Spleen (tissue), 11 donors: Measurements from ENCODE around the gene SCNN1A. TPM values are rescaled to one million over a fixed set of nuclear protein-coding genes. Genes with fewer than 3 reads are reported as not detected.

Experiments used
- DNase-seq: peaks from one replicate; pipeline ENCODE4 v3.0.0-alpha.2; 2020
- H3K27ac ChIP-seq, 8 donors: fragments of 200-600 bp; sonication (generic) in 7 of 8; 1 replicate in 4 of 8; 2 replicates in 4 of 8; pipeline versions ENCODE4 v1.5.0 to v1.8.0; 2016 to 2021; ENCODE audit warnings: inconsistent platforms in 4 of 8, mild to moderate bottlenecking in 4 of 8, moderate library complexity in 1 of 8
- H3K27me3 ChIP-seq, 7 donors: fragments of 200-600 bp; sonication (generic) in 6 of 7; replicated peaks in 1 of 7; 1 replicate in 4 of 7; 2 replicates in 3 of 7; pipeline versions ENCODE4 v1.5.0 to v1.8.0; 2016 to 2021; ENCODE audit warnings: inconsistent platforms in 3 of 7, mild to moderate bottlenecking in 1 of 7
- H3K36me3 ChIP-seq, 6 donors: fragments of 200-600 bp; sonication (generic) in 5 of 6; 1 replicate in 4 of 6; 2 replicates in 2 of 6; pipeline versions ENCODE4 v1.5.0 to v1.8.0; 2016 to 2021; ENCODE audit warnings: inconsistent platforms in 2 of 6
- H3K4me1 ChIP-seq, 6 donors: fragments of 200-600 bp; sonication (generic) in 5 of 6; 1 replicate in 3 of 6; 2 replicates in 3 of 6; pipeline versions ENCODE4 v1.5.0 to v1.8.0; 2016 to 2021; ENCODE audit warnings: inconsistent platforms in 3 of 6
- H3K4me3 ChIP-seq, 8 donors: fragments of 200-600 bp; sonication (generic) in 7 of 8; 1 replicate in 4 of 8; 2 replicates in 4 of 8; pipeline versions ENCODE4 v1.5.0 to v1.8.0; 2016 to 2021; ENCODE audit warnings: inconsistent platforms in 4 of 8, mild to moderate bottlenecking in 4 of 8, moderate library complexity in 2 of 8
- H3K9me3 ChIP-seq, 8 donors: fragments of 200-600 bp; sonication (generic) in 7 of 8; 1 replicate in 4 of 8; 2 replicates in 4 of 8; pipeline versions ENCODE4 v1.5.0 to v1.8.0; 2016 to 2021; ENCODE audit warnings: inconsistent platforms in 4 of 8
- POLR2A ChIP-seq, 3 donors: fragments of 450-650 bp; IDR thresholded peaks; one replicate each; pipeline ENCODE4 v1.5.1; 2017; ENCODE audit warnings: antibody characterized with exemption in 3 of 3, mild to moderate bottlenecking in 1 of 3
- POLR2AphosphoS5 ChIP-seq, 3 donors: sonication (generic); formaldehyde crosslinking; IDR thresholded peaks; one replicate each; pipeline ENCODE4 v1.5.1; 2017; ENCODE audit warnings: antibody characterized with exemption in 3 of 3
- WGBS, 5 donors: extraction: QIAGEN DNeasy Blood & Tissue Kit in 3 of 5; methylation state at CpG; one replicate each; pipeline versions ENCODE4 v1.1.5 to v1.1.7; 2013 to 2018; 5-methylcytosine and 5-hydroxymethylcytosine counted together
- intact Hi-C: fragments of 100-400 bp; cut with DNase I; formaldehyde crosslinking; loops from one replicate; pipeline ENCODE4 v1.15.0; 2023; ENCODE audit warnings: low total_unique reads
- polyA plus RNA-seq, 3 donors: library from polyadenylated mRNA; stranded (reverse); fragments of 200-250 nt; gene quantifications; one replicate each; pipeline ENCODE4 v1.2.1, GENCODE V29; 2013
- total RNA-seq, 7 donors: library from RNA; depleted of rRNA in 3 of 7; stranded (reverse); fragments of >200 nt in 3 of 7; fragmentation: NEBNext Ultra II Directional in 4 of 7; extraction: Animal tissue kit (Norgen Biotek cat#: 25700) in 4 of 7; gene quantifications; one replicate each; pipeline versions ENCODE4 v1.1.0 to v1.2.1, GENCODE V29; 2016 to 2021
- TF ChIP-seq, protein P1 (sequence below), 11 experiments: fragments of 200-600 bp in 7 of 11; fragments of 450-650 bp in 4 of 11; sonication (generic) in 4 of 11; IDR thresholded peaks in 8 of 11; conservative IDR thresholded peaks in 3 of 11; 1 replicate in 7 of 11; 2 replicates in 4 of 11; pipeline versions ENCODE4 v1.4.0 to v1.8.0; 2016 to 2021; ENCODE audit warnings: antibody characterized with exemption in 11 of 11, inconsistent platforms in 4 of 11, mild to moderate bottlenecking in 1 of 11
- donor health status: healthy with polysubstance abuse.
- donor health status: DM: no; HTN: no; CAD: no; lungs with moderate emphysema.
- donor health status: DM: no; HTN: no; CAD: no.
- donor health status: Bipolar disorder and iron deficiency.
- donor health status: healthy.
- donor health status: DM: no; HTN: no; CAD: no.
- donor health status: DM: yes; HTN: yes; CAD: no.

Gene SCNN1A
- total and polyA plus RNA-seq, 10 donors, result 0.17 to 8.6 (median 1.4) TPM

DNA sequence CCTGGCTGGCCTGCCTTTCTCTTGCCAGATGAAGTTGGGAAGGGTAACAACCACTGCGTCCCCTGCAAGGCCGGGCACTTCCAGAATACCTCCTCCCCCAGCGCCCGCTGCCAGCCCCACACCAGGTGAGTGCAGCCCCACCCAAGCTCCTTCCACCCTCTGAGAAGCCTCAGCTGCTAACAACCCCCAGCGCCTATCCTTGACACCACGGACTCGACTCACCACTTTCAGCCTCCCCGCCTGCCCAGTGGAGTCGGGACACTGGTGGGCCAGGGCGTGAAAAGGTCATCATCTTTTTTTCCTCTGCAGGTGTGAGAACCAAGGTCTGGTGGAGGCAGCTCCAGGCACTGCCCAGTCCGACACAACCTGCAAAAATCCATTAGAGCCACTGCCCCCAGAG is 10.7 kb upstream of the SCNN1A start:
- WGBS, 5 donors, result 80 to 89% (median 82%) methylated on average over 6 to 11 of the region's 11 CpGs
- peaks cover 0 to 53% (median 12%) of the 10 kb centered on the region in 6 donors for H3K36me3 ChIP-seq
- peak overlapping the region in 2 of 8 donors; percentile 24 to 28 for H3K27ac ChIP-seq
- H3K4me1 ChIP-seq, result peaks cover 8 to 71% (median 36%) of the 10 kb centered on the region in 6 donors
- peak overlapping the region in 1 of 8 donors; percentile 11 for H3K4me3 ChIP-seq
- no peaks in the 10 kb centered on the region for H3K9me3 ChIP-seq
- DNase-seq, result no peak
- intact Hi-C loops, result no loop called here
- TF ChIP-seq POLR2A (IDR thresholded peaks at IDR 0.05) (no peak), POLR2AphosphoS5 (IDR thresholded peaks at IDR 0.05) (no peak)
- TF ChIP-seq, protein P1, sequence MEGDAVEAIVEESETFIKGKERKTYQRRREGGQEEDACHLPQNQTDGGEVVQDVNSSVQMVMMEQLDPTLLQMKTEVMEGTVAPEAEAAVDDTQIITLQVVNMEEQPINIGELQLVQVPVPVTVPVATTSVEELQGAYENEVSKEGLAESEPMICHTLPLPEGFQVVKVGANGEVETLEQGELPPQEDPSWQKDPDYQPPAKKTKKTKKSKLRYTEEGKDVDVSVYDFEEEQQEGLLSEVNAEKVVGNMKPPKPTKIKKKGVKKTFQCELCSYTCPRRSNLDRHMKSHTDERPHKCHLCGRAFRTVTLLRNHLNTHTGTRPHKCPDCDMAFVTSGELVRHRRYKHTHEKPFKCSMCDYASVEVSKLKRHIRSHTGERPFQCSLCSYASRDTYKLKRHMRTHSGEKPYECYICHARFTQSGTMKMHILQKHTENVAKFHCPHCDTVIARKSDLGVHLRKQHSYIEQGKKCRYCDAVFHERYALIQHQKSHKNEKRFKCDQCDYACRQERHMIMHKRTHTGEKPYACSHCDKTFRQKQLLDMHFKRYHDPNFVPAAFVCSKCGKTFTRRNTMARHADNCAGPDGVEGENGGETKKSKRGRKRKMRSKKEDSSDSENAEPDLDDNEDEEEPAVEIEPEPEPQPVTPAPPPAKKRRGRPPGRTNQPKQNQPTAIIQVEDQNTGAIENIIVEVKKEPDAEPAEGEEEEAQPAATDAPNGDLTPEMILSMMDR (IDR thresholded peaks at IDR 0.05 in 8 of 11, conservative IDR thresholded peaks at IDR 0.05 in 3 of 11), result no peak
- H3K27me3 ChIP-seq, result peaks cover 0 to 30% (median 3%) of the 10 kb centered on the region in 7 donors

DNA sequence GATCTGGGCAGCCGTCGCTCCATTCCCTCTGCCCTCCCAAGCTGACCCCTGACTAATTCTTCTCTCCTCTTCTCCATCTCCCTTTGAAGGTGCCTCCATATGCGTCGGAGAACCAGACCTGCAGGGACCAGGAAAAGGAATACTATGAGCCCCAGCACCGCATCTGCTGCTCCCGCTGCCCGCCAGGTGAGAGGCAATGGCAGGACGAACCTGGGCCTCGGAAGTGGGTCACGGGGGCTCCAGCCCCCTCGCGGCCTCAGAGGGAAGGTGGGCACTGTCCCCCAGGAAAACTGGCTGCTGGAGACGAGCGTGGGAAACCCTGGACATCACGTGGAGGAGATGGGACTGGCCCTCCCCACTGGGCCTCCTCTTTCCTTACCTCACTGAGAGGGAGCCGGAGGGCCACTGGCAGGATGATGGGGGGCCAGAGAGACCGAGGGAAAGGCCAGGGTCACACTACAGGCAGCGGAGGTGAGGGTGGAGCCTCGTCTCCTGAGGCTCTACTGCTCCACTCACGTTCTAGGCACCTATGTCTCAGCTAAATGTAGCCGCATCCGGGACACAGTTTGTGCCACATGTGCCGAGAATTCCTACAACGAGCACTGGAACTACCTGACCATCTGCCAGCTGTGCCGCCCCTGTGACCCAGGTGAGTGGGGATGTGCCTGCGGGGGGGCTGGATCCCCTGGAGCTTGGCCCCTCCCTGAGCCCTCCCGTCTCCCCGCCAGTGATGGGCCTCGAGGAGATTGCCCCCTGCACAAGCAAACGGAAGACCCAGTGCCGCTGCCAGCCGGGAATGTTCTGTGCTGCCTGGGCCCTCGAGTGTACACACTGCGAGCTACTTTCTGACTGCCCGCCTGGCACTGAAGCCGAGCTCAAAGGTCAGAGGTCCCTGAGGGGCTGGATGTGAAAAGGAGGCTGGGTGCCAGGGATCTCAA is 9.4 kb upstream of the SCNN1A start:
- intact Hi-C loops, result no loop called here
- WGBS, 5 donors, result 46 to 71% (median 59%) methylated on average over 18 to 36 of the region's 36 CpGs

DNA sequence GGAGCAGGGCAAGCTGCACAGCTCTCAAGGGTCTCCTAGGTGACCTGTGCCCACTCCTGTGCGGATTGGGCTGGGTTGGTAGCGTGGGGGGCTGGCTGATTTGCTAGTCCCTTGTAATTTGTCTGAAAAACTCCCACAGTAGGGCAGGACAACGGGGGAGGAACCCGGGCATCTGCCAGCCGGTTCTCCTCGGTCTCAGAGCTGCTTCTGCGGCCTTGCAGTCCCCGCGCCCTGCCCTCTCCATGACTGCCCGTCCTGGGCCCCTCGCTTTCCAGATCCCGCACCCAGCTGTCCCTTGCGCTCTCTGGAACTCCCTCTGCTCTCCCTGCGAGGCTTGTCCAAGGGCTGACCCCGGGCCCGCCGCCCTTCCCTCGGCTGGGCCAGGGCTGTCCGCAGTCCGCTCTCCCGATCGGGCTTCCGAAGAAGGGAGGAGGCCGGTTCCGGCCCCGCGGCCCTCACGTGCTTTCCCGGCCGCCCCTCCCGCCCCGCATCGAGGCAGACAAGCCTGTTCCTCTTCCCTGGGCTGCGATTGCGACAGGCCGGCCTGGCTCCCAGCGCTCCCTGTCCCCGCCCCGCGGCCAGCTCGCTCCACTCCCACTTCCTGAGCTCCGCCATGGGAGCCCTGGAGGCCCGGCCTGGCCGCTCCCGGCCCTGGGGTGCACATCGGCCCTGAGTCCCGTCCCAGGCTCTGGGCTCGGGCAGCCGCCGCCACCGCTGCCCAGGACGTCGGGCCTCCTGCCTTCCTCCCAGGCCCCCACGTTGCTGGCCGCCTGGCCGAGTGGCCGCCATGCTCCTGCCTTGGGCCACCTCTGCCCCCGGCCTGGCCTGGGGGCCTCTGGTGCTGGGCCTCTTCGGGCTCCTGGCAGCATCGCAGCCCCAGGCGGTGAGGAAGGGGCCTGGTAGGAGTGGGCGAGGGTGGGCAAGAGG is 8.5 kb upstream of the SCNN1A start, which contains the start of gene LTBR:
LTBR (plus strand) TSS at position 591 of the 927 bp plus-strand sequence; CDS start at position 788, 197 bp downstream.
- 6 to 17% (median 8%) methylated on average over 27 to 62 of the region's 62 CpGs for WGBS, 5 donors
- H3K36me3 ChIP-seq, result peaks cover 0 to 31% (median 4%) of the 10 kb centered on the region in 6 donors
- H3K4me3 ChIP-seq, result peak within 1 kb of the TSS; percentile 38 to 75 (median 66)
- no peak for TF ChIP-seq POLR2A (IDR thresholded peaks at IDR 0.05)
- TF ChIP-seq, protein P1 (IDR thresholded peaks at IDR 0.05 in 8 of 11, conservative IDR thresholded peaks at IDR 0.05 in 3 of 11), result peak in 3 of 11 experiments; percentile 12 to 31 (median 26)
- TF ChIP-seq POLR2AphosphoS5 (IDR thresholded peaks at IDR 0.05), result peak; percentile 82 to 95 (median 90)
- peak within 1 kb of the TSS; percentile 74 to 91 (median 88) for H3K27ac ChIP-seq
- peak; percentile 97 for DNase-seq
- peaks cover 0 to 30% (median 3%) of the 10 kb centered on the region in 7 donors for H3K27me3 ChIP-seq
- H3K4me1 ChIP-seq, result peaks cover 12 to 86% (median 49%) of the 10 kb centered on the region in 6 donors
- intact Hi-C loops, result no loop called here
- H3K9me3 ChIP-seq, result no peaks in the 10 kb centered on the region

More for the DNA sequence above, 9.4 kb upstream of the SCNN1A start:
- peak overlapping the region; percentile 74 to 91 (median 88) for H3K27ac ChIP-seq
- no peak for TF ChIP-seq POLR2AphosphoS5 (IDR thresholded peaks at IDR 0.05)
- TF ChIP-seq, protein P1 (IDR thresholded peaks at IDR 0.05 in 8 of 11, conservative IDR thresholded peaks at IDR 0.05 in 3 of 11), result no peak
- no peak for TF ChIP-seq POLR2A (IDR thresholded peaks at IDR 0.05)
- no peaks in the 10 kb centered on the region for H3K9me3 ChIP-seq
- H3K4me1 ChIP-seq, result peaks cover 8 to 77% (median 42%) of the 10 kb centered on the region in 6 donors
- no peak for DNase-seq
- peaks cover 0 to 30% (median 3%) of the 10 kb centered on the region in 7 donors for H3K27me3 ChIP-seq
- H3K36me3 ChIP-seq, result peaks cover 0 to 40% (median 4%) of the 10 kb centered on the region in 6 donors
- peak overlapping the region; percentile 38 to 75 (median 66) for H3K4me3 ChIP-seq
